GM12891 (cell line): ENCODE measurements around the gene CCSER2.

ENCODE experiments used
- PAX5 ChIP-seq: IDR thresholded peaks from 2 replicates; pipeline ENCODE4 v1.6.1; 2011; ENCODE audit warnings: low read length, moderate library complexity, mild to moderate bottlenecking; ENCODE audit not compliant: insufficient read depth, severe bottlenecking
- POLR2A ChIP-seq: IDR thresholded peaks from 2 replicates; pipeline ENCODE4 v1.6.1; 2011; ENCODE audit warnings: low read depth, low read length, control low read depth
- POLR2AphosphoS5 ChIP-seq: IDR thresholded peaks from 2 replicates; pipeline ENCODE4 v1.6.1; 2011; ENCODE audit warnings: low read depth, low read length, control low read depth
- SPI1 ChIP-seq: IDR thresholded peaks from 2 replicates; pipeline ENCODE4 v1.6.1; 2011; ENCODE audit warnings: low read depth, low read length, control low read depth

DNA sequence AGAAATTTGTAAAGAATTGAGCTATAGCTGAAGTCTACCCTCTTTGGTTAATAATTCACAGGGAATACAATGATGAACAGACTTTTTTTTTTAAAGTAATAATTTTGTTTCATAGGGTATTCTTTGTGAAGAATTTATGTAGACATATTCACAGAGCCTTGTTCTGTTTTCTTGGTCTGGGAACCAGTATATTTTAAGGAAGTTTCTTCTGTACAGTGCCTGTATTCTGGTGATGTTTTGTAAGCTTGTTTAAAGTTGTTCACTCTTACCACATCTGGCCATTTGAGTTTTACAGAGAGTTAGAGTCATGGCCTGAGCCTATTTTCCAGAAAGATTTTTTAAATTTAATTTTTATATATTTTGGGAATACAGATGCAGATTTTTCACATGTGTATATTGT lies 70.3 kb downstream of the CCSER2 start:
- TF ChIP-seq POLR2AphosphoS5 = no peak
- TF ChIP-seq POLR2A = no peak
- no peak for TF ChIP-seq SPI1
- TF ChIP-seq PAX5 = no peak
